Common myeloid progenitor, CD34-positive (primary cell): ENCODE results near the gene LCTL.

Experiments used
- CTCF ChIA-PET: fragments of 350-600 bp; sonication (Branson Sonifier 250); formaldehyde crosslinking; loops from one replicate; lab custom pipeline; 2021; ENCODE audit warnings: antibody characterized with exemption; lab: Charles Lee
- POLR2A ChIA-PET: fragments of 350-600 bp; sonication (Branson Sonifier 250); formaldehyde crosslinking; loops from one replicate; lab custom pipeline; 2021; ENCODE audit warnings: antibody characterized with exemption; lab: Charles Lee
- DNase-seq, 3 donors: peaks; one replicate each; pipeline versions ENCODE4 v3.0.0 to v3.0.0-alpha.2; 2013
- H3K27ac ChIP-seq, 2 experiments: 1 replicate in 1 of 2; 2 replicates in 1 of 2; pipeline ENCODE4 v1.7.0; 2013; ENCODE audit warnings: inconsistent platforms in 2 of 2, low read length in 2 of 2, mild to moderate bottlenecking in 2 of 2, low read depth in 1 of 2, moderate library complexity in 1 of 2; ENCODE audit not compliant: severe bottlenecking in 2 of 2, insufficient read depth in 1 of 2, poor library complexity in 1 of 2
- H3K27me3 ChIP-seq, 5 experiments: replicated peaks in 2 of 5; 1 replicate in 3 of 5; 2 replicates in 2 of 5; pipeline versions ENCODE4 v1.6.1 to v1.7.0; 2013; ENCODE audit warnings: low read length in 4 of 5, mild to moderate bottlenecking in 2 of 5, moderate library complexity in 2 of 5, inconsistent platforms in 1 of 5; ENCODE audit not compliant: insufficient read depth in 5 of 5, control insufficient read depth in 4 of 5
- H3K36me3 ChIP-seq, 4 experiments: 1 replicate in 2 of 4; 2 replicates in 2 of 4; pipeline versions ENCODE4 v1.6.1 to v1.7.0; 2013; ENCODE audit warnings: low read length in 3 of 4, control low read depth in 1 of 4, mild to moderate bottlenecking in 1 of 4; ENCODE audit not compliant: control insufficient read depth in 4 of 4, insufficient read depth in 4 of 4
- H3K4me1 ChIP-seq, 4 experiments: 1 replicate in 3 of 4; 2 replicates in 1 of 4; pipeline versions ENCODE4 v1.6.1 to v1.7.1; 2013; ENCODE audit warnings: low read length in 3 of 4, mild to moderate bottlenecking in 3 of 4, control low read depth in 1 of 4, inconsistent platforms in 1 of 4, moderate library complexity in 1 of 4; ENCODE audit not compliant: control insufficient read depth in 4 of 4, insufficient read depth in 4 of 4; ENCODE audit errors: control extremely low read depth in 1 of 4
- H3K4me3 ChIP-seq, 7 experiments: 1 replicate in 4 of 7; 2 replicates in 3 of 7; pipeline versions ENCODE4 v1.5.1 to v1.7.0; 2013; ENCODE audit warnings: mild to moderate bottlenecking in 7 of 7, low read length in 6 of 7, moderate library complexity in 6 of 7, inconsistent platforms in 2 of 7, low read depth in 2 of 7, control low read depth in 1 of 7; ENCODE audit not compliant: insufficient read depth in 4 of 7, control insufficient read depth in 1 of 7; ENCODE audit errors: extremely low read depth in 1 of 7
- H3K9me3 ChIP-seq, 5 experiments: 1 replicate in 4 of 5; 2 replicates in 1 of 5; pipeline versions ENCODE4 v1.6.1 to v1.7.1; 2013; ENCODE audit warnings: low read length in 4 of 5, mild to moderate bottlenecking in 2 of 5, inconsistent platforms in 1 of 5, low read depth in 1 of 5, moderate library complexity in 1 of 5; ENCODE audit not compliant: control insufficient read depth in 4 of 5, insufficient read depth in 2 of 5; ENCODE audit errors: control extremely low read depth in 1 of 5
- whole genome bisulfite sequencing: methylation state at CpG from one replicate; pipeline ENCODE4 v1.1.5; 2013; ENCODE audit not compliant: insufficient coverage; 5-methylcytosine and 5-hydroxymethylcytosine counted together

Gene LCTL

GRCh38 chr15:66515901-66516322, 49.9 kb downstream of the LCTL start:
- Histone ChIP-seq H3K4me1 (no peaks in the 10 kb centered on the region), H3K36me3 (peaks cover 5 to 30% (median 19%) of the 10 kb centered on the region in 4 experiments), H3K27ac (no peak overlapping the region), H3K9me3 (no peaks in the 10 kb centered on the region), H3K27me3 (no peaks in the 10 kb centered on the region), H3K4me3 (no peak overlapping the region)
- ChIA-PET CTCF (interaction anchor here (1.1 kb wide), 1 partner anchor 9 kb away, joined by 3 read pairs; no protein-coding TSS in a partner anchor), POLR2A (no interaction called here)
- no peak for DNase-seq
- WGBS, result 100% methylated on average over 2 of the region's 2 CpGs

- H3K4me1 ChIP-seq, result no peaks in the 10 kb centered on the region
- H3K27ac ChIP-seq, result no peak overlapping the region
- peaks cover 3 to 33% (median 17%) of the 10 kb centered on the region in 4 experiments for H3K36me3 ChIP-seq
- WGBS, result 100% methylated on average over 2 of the region's 3 CpGs
- ChIA-PET CTCF (interaction anchor here (1.0 kb wide), 1 partner anchor 16 kb away, joined by 3 read pairs; no protein-coding TSS in a partner anchor), POLR2A (no interaction called here)
- no peaks in the 10 kb centered on the region for H3K27me3 ChIP-seq
- no peak overlapping the region for H3K4me3 ChIP-seq
- H3K9me3 ChIP-seq, result no peaks in the 10 kb centered on the region
- no peak for DNase-seq
These were observed 51.2 kb downstream of the LCTL start for GRCh38 chr15:66514586-66514985.

GRCh38 chr15:66508293-66508883, 57.4 kb downstream of the LCTL start:
- POLR2A ChIA-PET, result no interaction called here
- Histone ChIP-seq H3K4me3 (no peak overlapping the region), H3K27ac (peak overlapping the region in 1 of 2 experiments; percentile 4), H3K36me3 (peaks cover 0 to 9% (median 3%) of the 10 kb centered on the region in 4 experiments), H3K4me1 (peaks cover 8 to 23% (median 12%) of the 10 kb centered on the region in 4 experiments), H3K9me3 (no peaks in the 10 kb centered on the region), H3K27me3 (no peaks in the 10 kb centered on the region)
- WGBS, result no CpG with 5 or more reads among the region's 3 CpGs
- CTCF ChIA-PET, result interaction anchor here (1.7 kb wide), 1 partner anchor 11 kb away, joined by 5 read pairs; the partner anchor contains the start of gene SNAPC5
- DNase-seq, result peak in 1 of 3 donors; percentile 20

- peak overlapping the region in 6 of 7 experiments; percentile 95 to 100 (median 98) for H3K4me3 ChIP-seq
- peak in 1 of 3 donors; percentile 16 for DNase-seq
- ChIA-PET CTCF (interaction anchor here (1.2 kb wide), 1 partner anchor 72 kb away, joined by 3 read pairs; no protein-coding TSS in a partner anchor), POLR2A (no interaction called here)
- H3K36me3 ChIP-seq, result peaks cover 14 to 35% (median 21%) of the 10 kb centered on the region in 4 experiments
- no peaks in the 10 kb centered on the region for H3K27me3 ChIP-seq
- WGBS, result 44% methylated on average over 2 of the region's 4 CpGs
- no peaks in the 10 kb centered on the region for H3K9me3 ChIP-seq
- H3K27ac ChIP-seq, result peak overlapping the region; percentile 96 to 99
- peaks cover 16 to 43% (median 26%) of the 10 kb centered on the region in 4 experiments for H3K4me1 ChIP-seq
These were observed 60.0 kb downstream of the LCTL start for GRCh38 chr15:66505818-66506217.

GRCh38 chr15:66505430-66505811, 60.4 kb downstream of the LCTL start:
- POLR2A ChIA-PET, result interaction anchor here (1.0 kb wide), 1 partner anchor 15 kb away, joined by 3 read pairs; no protein-coding TSS in a partner anchor
- WGBS, result 0% methylated on average over 12 of the region's 13 CpGs
- Histone ChIP-seq H3K4me3 (peak overlapping the region; percentile 95 to 100 (median 97)), H3K27me3 (no peaks in the 10 kb centered on the region), H3K27ac (peak overlapping the region; percentile 96 to 99), H3K36me3 (peaks cover 13 to 35% (median 25%) of the 10 kb centered on the region in 4 experiments), H3K4me1 (peaks cover 16 to 43% (median 26%) of the 10 kb centered on the region in 4 experiments), H3K9me3 (no peaks in the 10 kb centered on the region)
- DNase-seq, result no peak
- CTCF ChIA-PET, result interaction anchor here (1.2 kb wide), 1 partner anchor 71 kb away, joined by 3 read pairs; no protein-coding TSS in a partner anchor

GRCh38 chr15:66504563-66505429, 61.0 kb downstream of the LCTL start, which contains the start of the genes RPL4 and ZWILCH:
Gene RPL4, minus strand, starts transcription at chr15:66504855. Its CDS starts 65 bp downstream, at chr15:66504790.
Gene ZWILCH, plus strand, starts transcription at chr15:66505326. Its CDS starts 13 bp downstream, at chr15:66505339.
- POLR2A ChIA-PET, result interaction anchor here (1.0 kb wide), 1 partner anchor 16 kb away, joined by 3 read pairs; no protein-coding TSS in a partner anchor
- Histone ChIP-seq H3K4me1 (peaks cover 16 to 43% (median 26%) of the 10 kb centered on the region in 4 experiments), H3K4me3 (peak within 1 kb of the TSS; percentile 95 to 100 (median 97)), H3K36me3 (peaks cover 12 to 40% (median 30%) of the 10 kb centered on the region in 4 experiments), H3K27me3 (no peaks in the 10 kb centered on the region), H3K27ac (peak within 1 kb of the TSS; percentile 96 to 99), H3K9me3 (no peaks in the 10 kb centered on the region)
- DNase-seq, result peak; percentile 90 to 93 (median 91)
- CTCF ChIA-PET, result interaction anchor here (0.7 to 1.3 kb wide), 3 partner anchors 71 to 137 kb away, joined by 3 read pairs; no protein-coding TSS in a partner anchor
- WGBS, result 0% methylated on average over 32 of the region's 46 CpGs
